ENCODE measurements around the gene PRLR.

PRLR gene

DNA sequence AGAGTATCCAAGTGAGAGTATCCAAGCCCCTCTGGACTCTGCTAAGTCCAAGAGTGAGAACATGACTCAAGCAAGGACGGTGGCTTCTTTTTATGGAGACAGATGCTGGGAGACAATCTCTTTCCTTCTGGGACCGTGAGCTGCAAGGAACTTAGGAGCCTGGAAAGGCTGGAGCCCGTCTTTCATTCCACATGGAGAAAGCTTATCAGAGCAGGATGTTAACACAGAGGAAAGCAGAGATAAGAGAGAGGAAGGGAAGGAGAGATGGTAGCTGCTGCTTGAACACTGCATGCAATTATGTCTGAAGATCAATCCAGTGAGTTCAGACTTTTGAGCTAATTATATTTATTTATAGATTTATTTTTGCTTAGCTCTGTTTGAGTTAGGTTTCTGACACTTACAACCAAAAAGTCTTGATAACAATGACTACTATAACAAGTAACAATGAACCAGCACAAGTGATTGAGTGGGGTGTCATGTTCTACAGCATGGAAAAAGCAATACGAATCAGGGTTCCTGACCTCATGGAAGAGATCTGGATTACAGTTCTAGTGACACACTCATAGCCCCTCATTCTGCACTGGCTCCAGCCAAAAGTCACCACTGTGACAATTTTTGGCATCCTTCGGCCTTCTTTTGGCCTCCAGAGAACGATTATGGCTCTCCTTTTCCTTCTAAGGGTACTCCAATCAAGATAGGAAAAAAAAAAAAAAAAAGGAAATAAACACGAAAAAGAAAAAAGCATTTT, 71.5 kb downstream of the PRLR start:
- Histone ChIP-seq H3K4me3 (ENCODE audit: low read length) (no peak overlapping the region), H3K9ac (ENCODE audit: low read length) (no peak overlapping the region), H3K9me3 (ENCODE audit: control insufficient read depth, low read length) (no peaks in the 10 kb centered on the region), H3K27me3 (replicated peaks; ENCODE audit: control insufficient read depth, insufficient read depth, low read length) (no peaks in the 10 kb centered on the region), H3K36me3 (ENCODE audit: control insufficient read depth, insufficient read depth, low read length, severe bottlenecking) (no peaks in the 10 kb centered on the region), H3K4me1 (ENCODE audit: control insufficient read depth, insufficient read depth, low read length) (peaks cover 32% of the 10 kb centered on the region)
- no peak for DNase-seq (ENCODE audit: low read depth)

DNA sequence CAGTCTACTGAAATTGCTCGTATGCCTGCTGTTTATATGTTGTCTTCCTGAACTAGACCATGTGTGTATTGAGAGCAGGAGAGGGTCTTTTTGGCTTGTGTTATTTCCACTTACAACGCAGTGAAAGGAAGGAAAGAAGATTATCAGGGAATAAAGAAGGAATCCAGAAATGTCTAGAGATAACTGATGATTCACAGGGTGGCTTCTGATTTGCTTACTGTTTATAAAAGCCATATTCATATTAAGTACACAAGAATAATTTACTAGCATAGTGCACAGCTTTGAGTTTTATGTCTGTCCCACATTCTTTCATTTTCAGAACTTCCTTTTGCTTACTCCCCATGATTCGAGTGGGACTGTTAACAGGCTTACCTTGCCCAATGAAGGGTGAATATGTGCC, 72.1 kb downstream of the PRLR start:
- Histone ChIP-seq H3K9ac (ENCODE audit: low read length) (no peak overlapping the region), H3K4me3 (ENCODE audit: low read length) (no peak overlapping the region), H3K27me3 (replicated peaks; ENCODE audit: control insufficient read depth, insufficient read depth, low read length) (no peaks in the 10 kb centered on the region), H3K4me1 (ENCODE audit: control insufficient read depth, insufficient read depth, low read length) (peaks cover 32% of the 10 kb centered on the region), H3K9me3 (ENCODE audit: control insufficient read depth, low read length) (no peaks in the 10 kb centered on the region), H3K36me3 (ENCODE audit: control insufficient read depth, insufficient read depth, low read length, severe bottlenecking) (no peaks in the 10 kb centered on the region)
- DNase-seq (ENCODE audit: low read depth), result no peak

DNA sequence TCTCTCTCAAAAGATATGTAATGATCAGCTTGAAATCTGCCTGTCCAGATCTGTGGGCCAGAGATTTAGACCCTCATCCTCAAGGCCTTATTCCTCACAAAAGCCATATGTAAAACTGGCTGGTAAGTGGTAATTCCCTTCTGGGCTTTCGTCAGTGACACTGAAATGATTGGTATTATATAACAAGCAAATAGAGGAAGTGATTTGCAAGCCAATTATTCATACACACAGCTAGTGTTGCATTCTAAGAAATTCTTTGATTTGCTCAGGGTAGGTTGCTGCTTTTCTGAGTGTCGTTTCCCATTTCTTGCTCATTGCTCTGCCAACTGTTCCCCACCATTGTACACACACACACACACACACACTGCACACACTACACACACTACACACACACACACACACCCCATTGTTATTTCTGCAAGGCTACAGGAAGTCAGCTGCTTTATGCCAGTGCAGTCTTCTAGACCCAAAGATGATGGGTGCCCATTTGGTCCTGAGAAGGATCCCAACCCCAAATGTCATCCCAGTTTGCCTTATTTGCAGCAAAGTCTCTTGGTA, 76.8 kb downstream of the PRLR start:
- Histone ChIP-seq H3K4me1 (ENCODE audit: control insufficient read depth, insufficient read depth, low read length) (peaks cover under 1% of the 10 kb centered on the region), H3K9me3 (ENCODE audit: control insufficient read depth, low read length) (no peaks in the 10 kb centered on the region), H3K4me3 (ENCODE audit: low read length) (no peak overlapping the region), H3K9ac (ENCODE audit: low read length) (no peak overlapping the region), H3K36me3 (ENCODE audit: control insufficient read depth, insufficient read depth, low read length, severe bottlenecking) (no peaks in the 10 kb centered on the region), H3K27me3 (replicated peaks; ENCODE audit: control insufficient read depth, insufficient read depth, low read length) (no peaks in the 10 kb centered on the region)
- no peak for DNase-seq (ENCODE audit: low read depth)

DNA sequence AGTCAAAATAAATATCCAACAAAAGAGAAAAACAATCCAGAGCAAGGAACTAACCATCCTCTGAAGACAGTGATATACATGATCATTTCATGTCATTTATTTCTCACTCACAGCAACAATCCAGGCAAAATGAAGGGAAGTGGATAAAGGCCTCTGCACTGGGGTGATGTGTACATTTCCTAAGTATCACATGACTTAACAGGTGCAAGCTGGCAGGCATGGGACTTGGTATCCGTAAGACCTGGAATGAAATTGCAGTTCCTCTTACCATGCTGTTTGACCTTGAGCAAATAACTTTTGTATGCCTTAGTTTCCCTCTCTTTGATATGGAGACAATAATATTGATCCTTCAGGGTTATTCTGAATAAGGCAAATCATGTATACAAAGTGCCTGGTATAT, 77.6 kb downstream of the PRLR start:
- Histone ChIP-seq H3K36me3 (ENCODE audit: control insufficient read depth, insufficient read depth, low read length, severe bottlenecking) (no peaks in the 10 kb centered on the region), H3K9me3 (ENCODE audit: control insufficient read depth, low read length) (no peaks in the 10 kb centered on the region), H3K9ac (ENCODE audit: low read length) (no peak overlapping the region), H3K4me3 (ENCODE audit: low read length) (no peak overlapping the region), H3K4me1 (ENCODE audit: control insufficient read depth, insufficient read depth, low read length) (no peaks in the 10 kb centered on the region), H3K27me3 (replicated peaks; ENCODE audit: control insufficient read depth, insufficient read depth, low read length) (no peaks in the 10 kb centered on the region)
- DNase-seq (ENCODE audit: low read depth), result no peak

DNA sequence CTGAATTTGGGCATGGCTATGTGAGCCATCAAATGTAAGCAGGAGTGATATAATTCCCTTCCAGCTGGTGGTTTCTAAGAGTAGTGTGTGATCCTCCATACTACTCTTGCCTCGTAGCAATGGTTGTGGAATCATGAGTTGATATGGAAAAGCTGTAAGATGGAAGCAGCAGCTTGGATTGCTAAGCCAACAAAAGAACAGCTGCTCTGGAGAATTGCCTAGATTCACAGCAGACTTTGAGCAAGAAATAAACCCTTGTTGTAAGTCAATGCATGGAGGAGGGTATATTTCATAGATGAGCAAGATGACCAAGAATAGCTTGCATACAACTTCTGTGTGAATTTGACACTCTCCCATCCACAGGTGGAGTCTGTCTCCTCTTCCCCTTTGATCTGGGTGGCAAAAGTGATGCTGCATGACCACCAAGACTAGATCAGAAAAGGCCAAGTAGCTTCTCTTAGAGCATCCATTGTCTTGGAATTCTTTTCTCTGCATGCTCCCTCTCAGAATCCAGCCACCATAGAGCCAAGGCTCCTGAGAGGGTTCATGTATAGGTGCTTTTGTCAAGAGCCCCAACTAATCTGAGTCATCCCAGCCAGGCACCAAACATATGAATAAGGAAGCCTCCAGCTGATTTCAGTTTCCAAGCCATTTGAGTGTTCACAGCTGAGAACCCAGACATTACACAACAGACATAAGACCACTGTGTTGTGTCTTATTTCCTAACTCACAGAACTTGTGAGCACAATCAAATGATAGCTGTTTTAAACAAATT, 79.0 kb downstream of the PRLR start:
- DNase-seq (ENCODE audit: low read depth), result no peak

DNA sequence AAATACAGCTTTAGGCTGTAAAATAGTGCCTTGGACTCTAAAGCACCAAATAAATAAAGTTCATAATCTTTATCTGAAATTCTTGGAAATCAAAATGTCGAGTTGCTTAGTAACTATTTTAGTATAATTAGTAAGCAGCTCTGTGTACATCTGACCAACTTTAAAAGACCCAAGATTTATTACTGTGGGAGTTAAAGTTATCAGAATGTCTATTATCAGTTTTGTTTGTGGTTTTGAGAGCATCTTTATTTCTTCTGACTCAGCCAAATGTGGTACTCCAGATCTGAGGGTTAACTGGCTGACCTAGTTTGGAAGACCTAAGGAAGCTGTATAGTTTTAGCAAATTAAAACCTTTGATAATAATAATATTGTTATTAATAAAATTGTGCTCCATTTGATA, 81.2 kb downstream of the PRLR start:
- H3K4me1 ChIP-seq (ENCODE audit: control insufficient read depth, insufficient read depth, low read length), result no peaks in the 10 kb centered on the region
- no peak for DNase-seq (ENCODE audit: low read depth)
- H3K9ac ChIP-seq (ENCODE audit: low read length), result no peak overlapping the region
- no peaks in the 10 kb centered on the region for H3K27me3 ChIP-seq (replicated peaks; ENCODE audit: control insufficient read depth, insufficient read depth, low read length)
- H3K4me3 ChIP-seq (ENCODE audit: low read length), result no peak overlapping the region
- no peaks in the 10 kb centered on the region for H3K36me3 ChIP-seq (ENCODE audit: control insufficient read depth, insufficient read depth, low read length, severe bottlenecking)
- H3K9me3 ChIP-seq (ENCODE audit: control insufficient read depth, low read length), result no peaks in the 10 kb centered on the region

More for the DNA sequence above, 79.0 kb downstream of the PRLR start:
- no peak overlapping the region for H3K9ac ChIP-seq (ENCODE audit: low read length)
- no peaks in the 10 kb centered on the region for H3K36me3 ChIP-seq (ENCODE audit: control insufficient read depth, insufficient read depth, low read length, severe bottlenecking)
- H3K27me3 ChIP-seq (replicated peaks; ENCODE audit: control insufficient read depth, insufficient read depth, low read length), result no peaks in the 10 kb centered on the region
- no peak overlapping the region for H3K4me3 ChIP-seq (ENCODE audit: low read length)
- no peaks in the 10 kb centered on the region for H3K4me1 ChIP-seq (ENCODE audit: control insufficient read depth, insufficient read depth, low read length)
- H3K9me3 ChIP-seq (ENCODE audit: control insufficient read depth, low read length), result no peaks in the 10 kb centered on the region

DNA sequence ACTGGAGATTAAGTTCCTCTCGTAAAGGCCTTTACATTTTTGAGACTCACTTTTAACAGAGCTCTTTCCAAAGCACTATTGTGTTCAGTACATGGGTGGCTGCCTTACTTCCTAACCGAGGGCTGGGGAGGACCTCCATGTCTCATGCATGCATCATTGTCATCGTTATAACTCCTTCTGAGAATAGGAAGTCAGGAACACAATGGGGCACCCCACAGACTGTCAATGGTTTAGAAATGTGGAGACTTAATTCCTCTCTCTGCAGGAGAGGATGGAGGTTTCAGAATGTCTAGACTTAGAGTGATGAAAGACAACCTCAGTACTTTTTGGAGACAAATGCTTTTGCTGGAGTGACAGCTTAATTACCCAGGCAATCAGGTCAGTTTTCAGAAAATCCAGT, 83.9 kb downstream of the PRLR start:
- no peaks in the 10 kb centered on the region for H3K4me1 ChIP-seq (ENCODE audit: control insufficient read depth, insufficient read depth, low read length)
- H3K9ac ChIP-seq (ENCODE audit: low read length), result no peak overlapping the region
- no peak for DNase-seq (ENCODE audit: low read depth)
- no peaks in the 10 kb centered on the region for H3K36me3 ChIP-seq (ENCODE audit: control insufficient read depth, insufficient read depth, low read length, severe bottlenecking)
- no peaks in the 10 kb centered on the region for H3K9me3 ChIP-seq (ENCODE audit: control insufficient read depth, low read length)
- H3K27me3 ChIP-seq (replicated peaks; ENCODE audit: control insufficient read depth, insufficient read depth, low read length), result no peaks in the 10 kb centered on the region
- no peak overlapping the region for H3K4me3 ChIP-seq (ENCODE audit: low read length)

DNA sequence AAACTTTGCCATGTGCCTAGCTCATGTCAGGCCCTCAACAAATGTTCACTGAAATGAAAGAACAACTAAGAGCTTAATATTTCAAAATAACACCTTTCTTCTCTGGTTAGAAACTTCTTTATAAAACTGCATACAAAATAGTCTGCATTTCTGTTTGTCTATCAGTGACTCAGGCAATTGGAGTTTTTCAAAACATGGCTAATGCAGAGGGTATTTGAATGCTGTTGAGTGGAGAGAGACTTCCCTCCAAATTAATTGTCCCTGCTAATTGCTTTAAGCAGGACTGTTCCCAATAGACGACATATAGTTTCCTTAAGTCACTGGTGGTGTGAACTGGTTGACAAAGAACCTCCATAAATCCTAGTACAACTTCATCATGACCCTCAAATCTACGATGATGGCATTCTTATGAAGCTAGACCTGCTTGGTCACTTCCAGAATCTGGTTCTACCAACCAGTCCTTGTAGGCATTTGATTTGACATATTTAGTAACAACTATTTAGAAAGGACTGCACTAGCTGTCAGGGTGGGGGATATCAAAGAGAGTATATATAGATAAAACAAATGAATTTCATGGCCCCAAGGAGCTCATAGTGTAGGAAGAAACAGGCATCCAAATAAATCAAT, 84.5 kb downstream of the PRLR start:
- Histone ChIP-seq H3K9ac (ENCODE audit: low read length) (no peak overlapping the region), H3K4me1 (ENCODE audit: control insufficient read depth, insufficient read depth, low read length) (no peaks in the 10 kb centered on the region), H3K4me3 (ENCODE audit: low read length) (no peak overlapping the region), H3K9me3 (ENCODE audit: control insufficient read depth, low read length) (no peaks in the 10 kb centered on the region), H3K27me3 (replicated peaks; ENCODE audit: control insufficient read depth, insufficient read depth, low read length) (no peaks in the 10 kb centered on the region), H3K36me3 (ENCODE audit: control insufficient read depth, insufficient read depth, low read length, severe bottlenecking) (no peaks in the 10 kb centered on the region)
- no peak for DNase-seq (ENCODE audit: low read depth)

DNA sequence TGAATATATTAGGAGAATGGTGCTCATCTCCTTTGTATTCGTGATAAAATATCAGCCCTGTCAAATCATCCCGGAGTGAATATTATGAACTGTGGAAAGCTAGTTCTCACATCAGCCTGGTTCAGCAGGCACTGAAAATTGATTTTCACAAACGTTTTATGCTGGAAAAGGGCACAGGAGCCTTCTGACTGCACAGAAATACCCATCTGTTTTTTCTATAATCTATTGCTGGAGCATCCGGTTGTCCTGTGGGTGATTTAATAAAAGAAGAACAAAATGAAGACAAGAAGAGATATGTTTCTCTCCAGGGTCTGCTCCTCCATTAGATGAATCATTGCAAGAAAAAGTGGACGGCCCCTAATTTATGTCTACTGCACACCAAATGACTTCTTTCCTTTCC, 85.3 kb downstream of the PRLR start:
- Histone ChIP-seq H3K27me3 (replicated peaks; ENCODE audit: control insufficient read depth, insufficient read depth, low read length) (no peaks in the 10 kb centered on the region), H3K4me1 (ENCODE audit: control insufficient read depth, insufficient read depth, low read length) (no peaks in the 10 kb centered on the region), H3K9me3 (ENCODE audit: control insufficient read depth, low read length) (no peaks in the 10 kb centered on the region), H3K9ac (ENCODE audit: low read length) (no peak overlapping the region), H3K36me3 (ENCODE audit: control insufficient read depth, insufficient read depth, low read length, severe bottlenecking) (no peaks in the 10 kb centered on the region), H3K4me3 (ENCODE audit: low read length) (no peak overlapping the region)
- DNase-seq (ENCODE audit: low read depth), result no peak

DNA sequence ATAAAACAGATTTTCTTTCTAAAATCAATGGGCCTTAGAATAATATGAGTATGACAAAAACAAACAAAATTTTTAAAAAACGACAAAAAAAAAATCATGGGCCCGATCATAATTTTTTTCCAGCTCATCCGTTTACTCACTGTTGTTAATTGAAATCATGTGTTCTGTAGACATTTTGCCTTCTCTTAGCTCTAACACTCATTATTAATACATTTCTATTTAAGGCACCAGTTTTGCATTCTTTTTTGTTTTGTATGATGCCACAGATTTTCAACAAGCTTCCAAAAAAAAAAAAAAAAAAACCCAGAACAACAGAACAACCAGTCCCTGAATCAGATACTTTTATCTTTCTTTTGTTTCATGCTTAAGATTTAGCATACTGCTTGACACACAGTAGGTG, 86.4 kb downstream of the PRLR start:
- DNase-seq (ENCODE audit: low read depth), result no peak

DNA sequence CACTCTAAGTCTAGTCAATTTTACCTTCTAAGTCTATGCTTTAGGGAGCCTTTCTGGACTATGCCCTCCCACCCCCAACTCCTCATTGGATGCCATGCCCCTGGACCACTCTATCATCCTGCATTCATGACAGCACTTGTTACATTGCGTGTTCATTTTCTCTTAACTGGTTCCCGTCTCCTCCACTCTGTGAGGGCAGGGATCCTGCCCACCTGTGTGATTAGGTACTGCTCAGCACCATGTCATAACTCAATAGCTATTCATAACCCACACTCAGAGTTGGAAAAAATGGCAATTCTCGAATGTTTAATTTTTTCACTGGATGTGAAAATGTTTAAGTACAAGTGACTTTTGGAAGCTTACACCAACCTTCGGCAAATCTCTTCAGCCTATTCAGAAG, 88.5 kb downstream of the PRLR start:
- H3K4me3 ChIP-seq (ENCODE audit: low read length), result no peak overlapping the region
- peaks cover 21% of the 10 kb centered on the region for H3K4me1 ChIP-seq (ENCODE audit: control insufficient read depth, insufficient read depth, low read length)
- H3K9me3 ChIP-seq (ENCODE audit: control insufficient read depth, low read length), result no peaks in the 10 kb centered on the region
- no peaks in the 10 kb centered on the region for H3K36me3 ChIP-seq (ENCODE audit: control insufficient read depth, insufficient read depth, low read length, severe bottlenecking)
- no peak overlapping the region for H3K9ac ChIP-seq (ENCODE audit: low read length)
- no peak for DNase-seq (ENCODE audit: low read depth)
- H3K27me3 ChIP-seq (replicated peaks; ENCODE audit: control insufficient read depth, insufficient read depth, low read length), result no peaks in the 10 kb centered on the region

More for the DNA sequence above, 86.4 kb downstream of the PRLR start:
- no peak overlapping the region for H3K9ac ChIP-seq (ENCODE audit: low read length)
- no peaks in the 10 kb centered on the region for H3K36me3 ChIP-seq (ENCODE audit: control insufficient read depth, insufficient read depth, low read length, severe bottlenecking)
- no peak overlapping the region for H3K4me3 ChIP-seq (ENCODE audit: low read length)
- H3K4me1 ChIP-seq (ENCODE audit: control insufficient read depth, insufficient read depth, low read length), result peaks cover under 1% of the 10 kb centered on the region
- H3K9me3 ChIP-seq (ENCODE audit: control insufficient read depth, low read length), result no peaks in the 10 kb centered on the region
- no peaks in the 10 kb centered on the region for H3K27me3 ChIP-seq (replicated peaks; ENCODE audit: control insufficient read depth, insufficient read depth, low read length)

Data from adipocyte (in vitro differentiated cells).